Endodermal cell (in vitro differentiated cells): ENCODE data around the gene EHD2. TPM values are rescaled to one million over a fixed set of nuclear protein-coding genes. Genes with fewer than 3 reads are reported as not detected.

Source experiments
- DNase-seq: peaks from one replicate; pipeline ENCODE4 v3.0.0-alpha.2; 2017
- H3K27ac ChIP-seq: 2 replicates; pipeline ENCODE4 v1.5.1; 2013; ENCODE audit warnings: mild to moderate bottlenecking, low read depth, low read length, moderate library complexity
- H3K27me3 ChIP-seq: 2 replicates; pipeline ENCODE4 v1.6.1; 2013; ENCODE audit warnings: mild to moderate bottlenecking, low read length, moderate library complexity; ENCODE audit not compliant: insufficient read depth, control insufficient read depth, poor library complexity, severe bottlenecking
- H3K36me3 ChIP-seq: 2 replicates; pipeline ENCODE4 v1.7.0; 2013; ENCODE audit warnings: mild to moderate bottlenecking, low read length, moderate library complexity; ENCODE audit not compliant: control insufficient read depth, insufficient read depth
- H3K4me1 ChIP-seq: one replicate; pipeline ENCODE4 v1.7.0; 2013; ENCODE audit warnings: low read length; ENCODE audit not compliant: control insufficient read depth, insufficient read depth
- H3K4me3 ChIP-seq: 2 replicates; pipeline ENCODE4 v1.5.1; 2013; ENCODE audit warnings: mild to moderate bottlenecking, low read length, moderate library complexity
- H3K9ac ChIP-seq: 2 replicates; pipeline ENCODE4 v1.6.1; 2013; ENCODE audit warnings: mild to moderate bottlenecking, low read length, moderate library complexity; ENCODE audit not compliant: poor library complexity, severe bottlenecking; ENCODE audit errors: extremely low read depth
- H3K9me3 ChIP-seq: 2 replicates; pipeline ENCODE4 v1.6.1; 2013; ENCODE audit warnings: mild to moderate bottlenecking, low read length, moderate library complexity; ENCODE audit not compliant: control insufficient read depth
- H3K27ac Mint-ChIP-seq: 2 replicates; pipeline ENCODE4 v1.8.0; 2020; ENCODE audit warnings: mixed read lengths
- H3K27me3 Mint-ChIP-seq: 2 replicates; pipeline ENCODE4 v1.8.0; 2021; ENCODE audit warnings: mild to moderate bottlenecking, mixed read lengths; ENCODE audit not compliant: insufficient read depth
- H3K36me3 Mint-ChIP-seq: 2 replicates; pipeline ENCODE4 v1.8.0; 2020; ENCODE audit warnings: low read depth, mixed read lengths
- H3K4me1 Mint-ChIP-seq: 2 replicates; pipeline ENCODE4 v1.8.0; 2020; ENCODE audit warnings: mixed read lengths
- H3K4me3 Mint-ChIP-seq: 2 replicates; pipeline ENCODE4 v1.8.0; 2020; ENCODE audit warnings: mild to moderate bottlenecking, moderate library complexity, mixed read lengths
- H3K9me3 Mint-ChIP-seq: 2 replicates; pipeline ENCODE4 v1.8.0; 2020; ENCODE audit warnings: mild to moderate bottlenecking, mixed read lengths
- WGBS, 2 experiments: methylation state at CpG; one replicate each; pipeline versions ENCODE4 v1.1.5 to v1.1.7; 2013; ENCODE audit warnings: missing lambda C conversion rate in 2 of 2, mixed read lengths in 1 of 2; ENCODE audit not compliant: insufficient coverage in 1 of 2, insufficient read length in 1 of 2; 5-methylcytosine and 5-hydroxymethylcytosine counted together
- total RNA-seq, 2 donors: library from RNA; stranded (reverse); fragmentation: NEBNext Ultra II Directional in 1 of 2; extraction: Animal tissue kit (Norgen Biotek cat#: 25700) in 1 of 2; gene quantifications; 2 replicates in 1 of 2; 3 replicates in 1 of 2; pipeline ENCODE4 v1.2.1, GENCODE V29; 2021
- TF ChIP-seq, protein P1 (sequence below): fragments of 200-600 bp; sonication (generic); conservative IDR thresholded peaks from 2 replicates; pipeline ENCODE4 v1.5.0; 2021; ENCODE audit warnings: antibody characterized with exemption, mild to moderate bottlenecking

EHD2 gene
- total RNA-seq, 2 donors from 2014 or later: 5.5 to 8.4 TPM

DNA sequence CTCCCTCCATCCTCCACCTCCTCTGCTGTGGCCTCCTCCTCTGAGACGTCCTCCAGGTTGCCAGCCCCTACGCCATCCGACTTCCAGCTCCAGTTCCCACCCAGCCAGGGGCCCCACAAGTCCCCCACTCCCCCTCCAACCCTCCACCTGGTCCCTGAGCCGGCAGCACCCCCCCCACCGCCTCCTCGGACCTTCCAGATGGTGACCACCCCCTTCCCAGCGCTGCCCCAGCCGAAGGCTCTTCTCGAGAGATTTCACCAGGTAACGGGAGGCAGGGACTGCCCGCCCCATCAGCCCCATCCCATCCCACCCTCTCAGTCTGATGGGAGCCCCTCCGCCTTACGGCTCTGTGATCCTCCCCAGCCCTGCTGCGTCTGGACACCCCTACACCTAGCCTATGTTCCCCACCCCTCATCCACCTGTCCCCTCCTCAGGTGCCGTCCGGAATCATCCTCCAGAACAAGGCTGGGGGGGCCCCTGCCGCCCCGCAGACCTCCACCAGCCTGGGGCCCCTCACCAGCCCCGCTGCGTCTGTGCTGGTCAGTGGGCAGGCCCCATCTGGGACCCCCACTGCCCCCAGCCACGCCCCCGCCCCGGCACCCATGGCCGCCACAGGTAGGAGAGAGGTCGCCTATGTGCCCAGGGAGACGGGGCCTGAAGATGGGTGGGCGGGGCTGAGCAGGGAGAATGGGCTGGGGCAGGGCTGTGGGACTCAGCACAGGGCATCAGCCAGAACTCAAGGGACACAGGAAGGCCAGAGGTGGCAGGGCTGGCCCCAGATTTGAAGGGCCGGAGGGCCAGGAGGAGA lies 18.6 kb upstream of the EHD2 start:
- Histone ChIP-seq H3K27me3 (no peaks in the 10 kb centered on the region), H3K4me1 (no peaks in the 10 kb centered on the region), H3K4me3 (no peak overlapping the region), H3K36me3 (peaks cover 44% of the 10 kb centered on the region), H3K27ac (no peak overlapping the region), H3K9ac (no peak overlapping the region), H3K9me3 (peaks cover 10% of the 10 kb centered on the region)
- Mint-ChIP-seq H3K4me3 (no peak overlapping the region), H3K36me3 (peaks cover 45% of the 10 kb centered on the region), H3K27ac (no peak overlapping the region), H3K9me3 (peaks cover 2% of the 10 kb centered on the region), H3K4me1 (peaks cover 2% of the 10 kb centered on the region), H3K27me3 (no peaks in the 10 kb centered on the region)
- no peak for DNase-seq
- TF ChIP-seq, protein P1, sequence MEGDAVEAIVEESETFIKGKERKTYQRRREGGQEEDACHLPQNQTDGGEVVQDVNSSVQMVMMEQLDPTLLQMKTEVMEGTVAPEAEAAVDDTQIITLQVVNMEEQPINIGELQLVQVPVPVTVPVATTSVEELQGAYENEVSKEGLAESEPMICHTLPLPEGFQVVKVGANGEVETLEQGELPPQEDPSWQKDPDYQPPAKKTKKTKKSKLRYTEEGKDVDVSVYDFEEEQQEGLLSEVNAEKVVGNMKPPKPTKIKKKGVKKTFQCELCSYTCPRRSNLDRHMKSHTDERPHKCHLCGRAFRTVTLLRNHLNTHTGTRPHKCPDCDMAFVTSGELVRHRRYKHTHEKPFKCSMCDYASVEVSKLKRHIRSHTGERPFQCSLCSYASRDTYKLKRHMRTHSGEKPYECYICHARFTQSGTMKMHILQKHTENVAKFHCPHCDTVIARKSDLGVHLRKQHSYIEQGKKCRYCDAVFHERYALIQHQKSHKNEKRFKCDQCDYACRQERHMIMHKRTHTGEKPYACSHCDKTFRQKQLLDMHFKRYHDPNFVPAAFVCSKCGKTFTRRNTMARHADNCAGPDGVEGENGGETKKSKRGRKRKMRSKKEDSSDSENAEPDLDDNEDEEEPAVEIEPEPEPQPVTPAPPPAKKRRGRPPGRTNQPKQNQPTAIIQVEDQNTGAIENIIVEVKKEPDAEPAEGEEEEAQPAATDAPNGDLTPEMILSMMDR: no peak
- 95 to 97% methylated on average over 8 to 26 of the region's 28 CpGs for WGBS, 2 experiments

DNA sequence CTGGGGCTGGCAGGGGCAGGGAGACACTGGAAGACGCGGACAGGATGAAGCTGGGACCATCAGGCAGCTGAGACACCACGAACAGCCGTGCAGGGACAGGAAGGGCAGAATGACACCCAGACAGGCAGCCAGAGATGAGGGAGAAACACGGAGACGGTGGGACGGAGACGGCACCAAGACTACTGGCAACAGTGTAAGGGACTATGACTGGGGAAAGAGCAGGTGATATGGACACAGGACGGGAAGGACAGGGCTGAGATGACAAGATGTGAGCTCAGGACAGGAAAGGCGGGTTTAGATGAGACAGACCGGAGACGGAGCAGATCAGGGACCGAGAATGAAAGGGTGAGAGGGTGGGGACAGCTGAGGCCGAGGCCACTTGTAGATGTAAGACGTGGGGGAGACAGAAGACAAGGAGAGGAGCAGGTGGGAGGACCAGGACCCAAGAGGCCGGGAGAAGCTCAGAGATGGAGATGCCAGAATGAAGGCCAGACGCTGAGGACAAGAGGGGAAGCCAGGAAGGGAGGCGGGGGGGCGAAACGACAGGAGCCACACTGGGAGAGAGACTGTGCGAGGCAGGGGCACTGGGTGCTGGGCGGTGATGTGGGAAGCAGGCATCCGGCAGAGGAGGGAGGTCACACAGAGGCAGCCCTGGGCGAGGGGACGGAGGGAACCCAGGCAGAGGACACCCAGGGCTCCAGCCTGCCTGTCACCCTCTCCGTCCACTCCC lies 17.5 kb upstream of the EHD2 start:
- Histone ChIP-seq H3K4me3 (no peak overlapping the region), H3K27me3 (no peaks in the 10 kb centered on the region), H3K9me3 (peaks cover 4% of the 10 kb centered on the region), H3K27ac (peak overlapping the region; percentile 38), H3K36me3 (peaks cover 46% of the 10 kb centered on the region), H3K4me1 (no peaks in the 10 kb centered on the region), H3K9ac (no peak overlapping the region)
- H3K4me3 Mint-ChIP-seq: no peak overlapping the region
- H3K9me3 Mint-ChIP-seq: peaks cover 2% of the 10 kb centered on the region
- no peaks in the 10 kb centered on the region for H3K27me3 Mint-ChIP-seq
- peak overlapping the region; percentile 71 for H3K27ac Mint-ChIP-seq
- peaks cover 45% of the 10 kb centered on the region for H3K36me3 Mint-ChIP-seq
- DNase-seq: no peak
- WGBS, 2 experiments: 90 to 92% methylated on average over 24 to 26 of the region's 26 CpGs
- TF ChIP-seq, protein P1: no peak
- peaks cover 2% of the 10 kb centered on the region for H3K4me1 Mint-ChIP-seq

DNA sequence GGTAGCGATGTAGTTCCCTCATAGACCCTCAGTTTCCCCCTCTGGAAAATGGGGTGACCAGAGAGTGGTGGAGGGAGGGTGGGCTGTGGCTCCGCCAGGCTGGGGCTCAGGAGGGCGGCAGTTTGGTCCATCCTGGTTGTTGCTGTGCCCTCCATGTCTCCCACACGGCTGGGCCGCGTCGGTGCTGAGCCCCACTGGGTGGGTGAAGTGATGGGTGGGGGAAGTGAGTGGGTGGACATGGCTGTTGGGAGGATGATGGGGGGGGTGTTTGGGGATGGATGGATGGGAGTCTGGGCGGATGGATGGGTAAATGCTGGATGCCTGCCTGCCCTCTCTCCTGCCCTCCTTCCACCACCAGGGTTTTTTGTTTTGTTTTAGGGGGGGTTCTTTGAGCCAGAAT lies 16.6 kb upstream of the EHD2 start:
- DNase-seq: no peak
- no peak overlapping the region for H3K27ac Mint-ChIP-seq
- no peak overlapping the region for H3K4me3 Mint-ChIP-seq
- Histone ChIP-seq H3K9ac (no peak overlapping the region), H3K27me3 (no peaks in the 10 kb centered on the region), H3K4me3 (no peak overlapping the region), H3K27ac (no peak overlapping the region), H3K4me1 (no peaks in the 10 kb centered on the region), H3K9me3 (no peaks in the 10 kb centered on the region), H3K36me3 (peaks cover 45% of the 10 kb centered on the region)
- peaks cover 2% of the 10 kb centered on the region for H3K4me1 Mint-ChIP-seq
- H3K9me3 Mint-ChIP-seq: no peaks in the 10 kb centered on the region
- TF ChIP-seq, protein P1: no peak
- 95 to 96% methylated on average over 3 to 7 of the region's 8 CpGs for WGBS, 2 experiments
- peaks cover 39% of the 10 kb centered on the region for H3K36me3 Mint-ChIP-seq
- no peaks in the 10 kb centered on the region for H3K27me3 Mint-ChIP-seq
